Right lobe of liver (tissue), 4 donors: Measurements from ENCODE around the gene C11orf21.

Experiments
- POLR2A ChIP-seq: fragments of 450-650 bp; IDR thresholded peaks from one replicate; pipeline ENCODE4 v1.6.1; 2017; ENCODE audit warnings: antibody characterized with exemption, mild to moderate bottlenecking
- TF ChIP-seq, protein P1 (sequence below), 4 donors: fragments of 200-600 bp in 3 of 4; fragments of 450-650 bp in 1 of 4; IDR thresholded peaks; one replicate each; pipeline versions ENCODE4 v1.5.1 to v1.8.0; 2016 to 2022; ENCODE audit warnings: antibody characterized with exemption in 4 of 4, mild to moderate bottlenecking in 2 of 4
- donor health status: DM: no; HTN: no; CAD: no.
- donor health status: DM: no; HTN: no; CAD: no.
- donor health status: DM: no; HTN: yes; CAD: no.

DNA sequence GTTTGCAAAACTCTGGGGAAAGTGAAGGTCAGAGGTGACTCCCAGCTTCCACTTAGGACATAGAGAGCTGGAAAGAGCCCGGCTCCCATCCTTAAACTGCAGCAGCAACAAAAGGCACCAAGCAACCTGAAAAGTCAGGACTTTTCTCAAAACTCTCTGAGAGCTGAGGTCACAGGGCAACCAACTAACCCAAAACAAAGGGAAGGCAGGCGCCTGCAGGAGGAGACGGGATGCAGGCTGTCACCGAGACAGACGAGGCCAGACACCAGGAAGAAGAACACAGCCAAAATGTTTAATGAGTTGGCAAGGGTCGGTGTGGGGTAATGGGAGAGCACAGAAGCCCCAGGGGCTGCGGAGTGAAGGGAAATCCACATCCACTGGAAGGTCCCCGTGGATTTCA is 51.2 kb downstream of the C11orf21 start:
- TF ChIP-seq, protein P1, sequence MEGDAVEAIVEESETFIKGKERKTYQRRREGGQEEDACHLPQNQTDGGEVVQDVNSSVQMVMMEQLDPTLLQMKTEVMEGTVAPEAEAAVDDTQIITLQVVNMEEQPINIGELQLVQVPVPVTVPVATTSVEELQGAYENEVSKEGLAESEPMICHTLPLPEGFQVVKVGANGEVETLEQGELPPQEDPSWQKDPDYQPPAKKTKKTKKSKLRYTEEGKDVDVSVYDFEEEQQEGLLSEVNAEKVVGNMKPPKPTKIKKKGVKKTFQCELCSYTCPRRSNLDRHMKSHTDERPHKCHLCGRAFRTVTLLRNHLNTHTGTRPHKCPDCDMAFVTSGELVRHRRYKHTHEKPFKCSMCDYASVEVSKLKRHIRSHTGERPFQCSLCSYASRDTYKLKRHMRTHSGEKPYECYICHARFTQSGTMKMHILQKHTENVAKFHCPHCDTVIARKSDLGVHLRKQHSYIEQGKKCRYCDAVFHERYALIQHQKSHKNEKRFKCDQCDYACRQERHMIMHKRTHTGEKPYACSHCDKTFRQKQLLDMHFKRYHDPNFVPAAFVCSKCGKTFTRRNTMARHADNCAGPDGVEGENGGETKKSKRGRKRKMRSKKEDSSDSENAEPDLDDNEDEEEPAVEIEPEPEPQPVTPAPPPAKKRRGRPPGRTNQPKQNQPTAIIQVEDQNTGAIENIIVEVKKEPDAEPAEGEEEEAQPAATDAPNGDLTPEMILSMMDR (IDR thresholded peaks at IDR 0.05), result no peak
- no peak for TF ChIP-seq POLR2A
